Right atrium auricular region (tissue), 2 donors: ENCODE results near the gene IGSF21. TPM values are rescaled to one million over a fixed set of nuclear protein-coding genes. Genes with fewer than 3 reads are reported as not detected.

Experiments used
- DNase-seq: peaks from one replicate; pipeline ENCODE4 v3.0.0-alpha.2; 2019; ENCODE audit warnings: low spot score
- H3K27ac ChIP-seq, 2 donors: fragments of 200-600 bp; sonication (generic); 1 replicate in 1 of 2; 2 replicates in 1 of 2; pipeline ENCODE4 v1.5.1; 2016 to 2019
- H3K27me3 ChIP-seq, 2 donors: fragments of 200-600 bp; sonication (generic); one replicate each; pipeline versions ENCODE4 v1.5.1 to v1.6.0; 2017 to 2019
- H3K36me3 ChIP-seq: fragments of 200-600 bp; sonication (generic); one replicate; pipeline ENCODE4 v1.5.1; 2016
- H3K4me1 ChIP-seq, 2 donors: fragments of 200-600 bp; sonication (generic); one replicate each; pipeline versions ENCODE4 v1.5.1 to v1.6.0; 2017 to 2019
- H3K4me3 ChIP-seq, 2 donors: fragments of 200-600 bp; sonication (generic); 1 replicate in 1 of 2; 2 replicates in 1 of 2; pipeline ENCODE4 v1.5.1; 2017 to 2019; ENCODE audit warnings: mild to moderate bottlenecking in 1 of 2, moderate library complexity in 1 of 2
- H3K9me3 ChIP-seq, 2 donors: fragments of 200-600 bp; sonication (generic); one replicate each; pipeline ENCODE4 v1.5.1; 2019
- CTCF ChIP-seq, 2 donors: fragments of 200-600 bp; sonication (generic); IDR thresholded peaks; one replicate each; pipeline ENCODE4 v1.5.1; 2019; ENCODE audit warnings: antibody characterized with exemption in 2 of 2
- total RNA-seq, 2 donors: library from RNA; depleted of rRNA; stranded (reverse); fragments of >200 nt; gene quantifications; one replicate each; pipeline ENCODE4 v1.1.0, GENCODE V29; 2016

IGSF21 gene
- total RNA-seq, 2 donors from 2014 or later = 1.8 to 6.0 TPM

- no peak overlapping the region for H3K27ac ChIP-seq
- no peaks in the 10 kb centered on the region for H3K9me3 ChIP-seq
- H3K36me3 ChIP-seq = no peaks in the 10 kb centered on the region
- no peak overlapping the region for H3K4me3 ChIP-seq
- no peak for TF ChIP-seq CTCF (IDR thresholded peaks at IDR 0.05)
- no peaks in the 10 kb centered on the region for H3K27me3 ChIP-seq
- DNase-seq = no peak
- H3K4me1 ChIP-seq = no peaks in the 10 kb centered on the region
These were observed 202.1 kb downstream of the IGSF21 start for GRCh38 chr1:18309552-18310155.

DNA sequence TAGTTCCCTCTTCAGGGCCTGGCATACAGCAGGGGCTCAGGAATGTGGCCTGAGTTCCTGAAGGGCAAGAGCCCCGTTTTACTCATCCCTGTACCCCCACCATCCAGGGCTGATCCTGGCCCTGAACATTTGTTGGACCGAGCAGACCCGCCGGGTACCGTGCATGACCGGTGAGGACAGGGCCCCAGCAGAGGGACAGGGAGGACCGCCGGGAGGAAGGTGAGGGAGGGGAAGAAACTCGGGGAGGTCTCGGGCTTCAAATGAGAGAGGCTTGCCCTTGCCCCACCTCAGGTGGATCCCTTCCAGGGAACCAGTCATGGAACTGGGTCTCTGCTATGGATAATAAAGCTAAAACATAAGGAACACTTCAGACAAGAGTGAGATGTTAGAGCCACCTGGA is 205.4 kb downstream of the IGSF21 start:
- Histone ChIP-seq H3K36me3 (no peaks in the 10 kb centered on the region), H3K27ac (no peak overlapping the region), H3K4me1 (no peaks in the 10 kb centered on the region), H3K9me3 (no peaks in the 10 kb centered on the region), H3K4me3 (no peak overlapping the region), H3K27me3 (no peaks in the 10 kb centered on the region)
- TF ChIP-seq CTCF (IDR thresholded peaks at IDR 0.05) = no peak
- DNase-seq = no peak

GRCh38 chr1:18313523-18313922 is 205.9 kb downstream of the IGSF21 start:
- TF ChIP-seq CTCF (IDR thresholded peaks at IDR 0.05) = no peak
- H3K36me3 ChIP-seq = no peaks in the 10 kb centered on the region
- no peaks in the 10 kb centered on the region for H3K4me1 ChIP-seq
- H3K9me3 ChIP-seq = no peaks in the 10 kb centered on the region
- H3K27me3 ChIP-seq = no peaks in the 10 kb centered on the region
- no peak for DNase-seq
- no peak overlapping the region for H3K27ac ChIP-seq
- H3K4me3 ChIP-seq = no peak overlapping the region

DNA sequence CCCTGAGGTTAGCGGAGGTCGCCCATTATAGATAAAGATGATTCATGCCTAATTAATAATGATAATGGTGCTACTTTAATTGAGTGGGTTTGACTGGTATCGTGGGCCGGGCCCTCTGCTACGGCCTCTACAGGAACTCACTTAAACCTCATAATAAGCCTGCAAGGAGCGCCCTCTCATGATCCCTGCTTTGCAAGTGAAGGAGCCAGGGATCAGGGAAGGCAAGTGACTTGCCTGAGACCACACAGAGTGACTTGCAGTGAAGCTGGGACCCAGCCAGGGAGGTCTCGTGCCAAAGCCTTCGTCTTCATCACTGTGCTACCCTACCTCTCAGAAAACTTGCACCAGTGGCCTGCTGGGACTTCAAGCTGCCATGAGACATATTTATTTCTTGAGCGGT is 206.8 kb downstream of the IGSF21 start:
- TF ChIP-seq CTCF (IDR thresholded peaks at IDR 0.05) = no peak
- H3K27ac ChIP-seq = no peak overlapping the region

GRCh38 chr1:18315449-18315848 is 207.9 kb downstream of the IGSF21 start:
- TF ChIP-seq CTCF (IDR thresholded peaks at IDR 0.05) = no peak
- H3K9me3 ChIP-seq = no peaks in the 10 kb centered on the region
- H3K27ac ChIP-seq = no peak overlapping the region
- no peaks in the 10 kb centered on the region for H3K36me3 ChIP-seq
- H3K4me1 ChIP-seq = no peaks in the 10 kb centered on the region
- no peak overlapping the region for H3K4me3 ChIP-seq
- no peak for DNase-seq
- no peaks in the 10 kb centered on the region for H3K27me3 ChIP-seq

More for the DNA sequence above, 206.8 kb downstream of the IGSF21 start:
- Histone ChIP-seq H3K4me1 (no peaks in the 10 kb centered on the region), H3K36me3 (no peaks in the 10 kb centered on the region), H3K27me3 (no peaks in the 10 kb centered on the region), H3K4me3 (no peak overlapping the region), H3K9me3 (no peaks in the 10 kb centered on the region)
- DNase-seq = no peak

DNA sequence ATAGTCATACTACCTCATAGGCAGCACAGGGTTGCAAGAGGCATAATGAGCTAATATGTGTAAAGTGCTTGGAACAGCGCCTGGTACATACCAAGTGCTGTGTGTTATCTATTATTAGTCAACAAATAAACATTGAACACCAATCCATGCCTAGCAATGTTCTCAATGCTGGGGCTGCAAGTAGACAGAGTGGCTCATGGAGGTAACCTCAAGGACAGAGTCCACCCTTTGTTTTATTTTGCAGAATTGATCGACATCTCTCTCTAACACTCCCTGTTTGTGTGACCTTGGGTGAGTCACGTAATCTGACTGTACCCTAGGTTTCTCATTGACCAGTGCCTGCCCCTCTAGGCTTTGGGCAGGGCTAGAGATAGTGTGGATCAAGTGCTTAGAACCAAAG is 209.2 kb downstream of the IGSF21 start:
- H3K27me3 ChIP-seq = no peaks in the 10 kb centered on the region
- H3K4me3 ChIP-seq = no peak overlapping the region
- no peak overlapping the region for H3K27ac ChIP-seq
- no peaks in the 10 kb centered on the region for H3K9me3 ChIP-seq
- no peak for TF ChIP-seq CTCF (IDR thresholded peaks at IDR 0.05)
- H3K4me1 ChIP-seq = no peaks in the 10 kb centered on the region
- H3K36me3 ChIP-seq = no peaks in the 10 kb centered on the region
- no peak for DNase-seq
